ENCODE measurements around the gene EEF1A2.

EEF1A2 gene

GRCh38 chr20:63513207-63513606 lies 14.3 kb upstream of the EEF1A2 start:
- H3K9ac ChIP-seq (ENCODE audit: low read length): no peak overlapping the region
- no peak overlapping the region for H3K4me2 ChIP-seq (ENCODE audit: low read depth, low read length)

GRCh38 chr20:63509088-63509564 lies 10.2 kb upstream of the EEF1A2 start:
- Histone ChIP-seq H3K9ac (ENCODE audit: low read length) (no peak overlapping the region), H2AFZ (ENCODE audit: low read length) (no peak overlapping the region), H3K27me3 (replicated peaks; ENCODE audit: insufficient read depth, low read length) (peaks cover 100% of the 10 kb centered on the region), H3K9me2 (replicated peaks; ENCODE audit: insufficient read depth, low read length) (no peaks in the 10 kb centered on the region), H3K36me3 (replicated peaks; ENCODE audit: insufficient read depth, low read length) (no peaks in the 10 kb centered on the region), H3K79me2 (ENCODE audit: low read length) (no peaks in the 10 kb centered on the region), H3K27ac (ENCODE audit: low read length) (no peak overlapping the region), H3K9me3 (replicated peaks; ENCODE audit: insufficient read depth, low read length) (no peaks in the 10 kb centered on the region), H3K4me3 (ENCODE audit: low read length) (no peak overlapping the region), H3K4me2 (ENCODE audit: low read depth, low read length) (no peak overlapping the region), H3F3A (ENCODE audit: insufficient read depth, low read length) (no peaks in the 10 kb centered on the region), H4K20me1 (ENCODE audit: insufficient read depth, low read length) (no peaks in the 10 kb centered on the region), H3K4me1 (ENCODE audit: low read length) (no peaks in the 10 kb centered on the region)
- TF ChIP-seq CTCF (IDR thresholded peaks at IDR 0.05; ENCODE audit: low read length) (no peak), EZH2phosphoT487 (IDR thresholded peaks at IDR 0.05; ENCODE audit: low read length) (no peak)
- no peak for DNase-seq

More at GRCh38 chr20:63513207-63513606, 14.3 kb upstream of the EEF1A2 start:
- H3K9me2 ChIP-seq (replicated peaks; ENCODE audit: insufficient read depth, low read length): no peaks in the 10 kb centered on the region
- TF ChIP-seq EZH2 (optimal IDR thresholded peaks at IDR 0.05; ENCODE audit: low read depth, low read length) (no peak), EZH2phosphoT487 (IDR thresholded peaks at IDR 0.05; ENCODE audit: low read length) (no peak), CTCF (IDR thresholded peaks at IDR 0.05; ENCODE audit: low read length) (no peak)
- no peak overlapping the region for H2AFZ ChIP-seq (ENCODE audit: low read length)
- H3K9me3 ChIP-seq (replicated peaks; ENCODE audit: insufficient read depth, low read length): 0 out of 2 replicates have a peak, but pooled peaks cover 2% of the 10 kb centered on the region
- H4K20me1 ChIP-seq (ENCODE audit: insufficient read depth, low read length): no peaks in the 10 kb centered on the region
- no peak for DNase-seq
- no peak overlapping the region for H3K4me3 ChIP-seq (ENCODE audit: low read length)
- H3K36me3 ChIP-seq (replicated peaks; ENCODE audit: insufficient read depth, low read length): no peaks in the 10 kb centered on the region
- H3K27me3 ChIP-seq (replicated peaks; ENCODE audit: insufficient read depth, low read length): peaks cover 92% of the 10 kb centered on the region
- no peaks in the 10 kb centered on the region for H3K79me2 ChIP-seq (ENCODE audit: low read length)
- H3F3A ChIP-seq (ENCODE audit: insufficient read depth, low read length): no peaks in the 10 kb centered on the region
- no peak overlapping the region for H3K27ac ChIP-seq (ENCODE audit: low read length)
- H3K4me1 ChIP-seq (ENCODE audit: low read length): no peaks in the 10 kb centered on the region

DNA sequence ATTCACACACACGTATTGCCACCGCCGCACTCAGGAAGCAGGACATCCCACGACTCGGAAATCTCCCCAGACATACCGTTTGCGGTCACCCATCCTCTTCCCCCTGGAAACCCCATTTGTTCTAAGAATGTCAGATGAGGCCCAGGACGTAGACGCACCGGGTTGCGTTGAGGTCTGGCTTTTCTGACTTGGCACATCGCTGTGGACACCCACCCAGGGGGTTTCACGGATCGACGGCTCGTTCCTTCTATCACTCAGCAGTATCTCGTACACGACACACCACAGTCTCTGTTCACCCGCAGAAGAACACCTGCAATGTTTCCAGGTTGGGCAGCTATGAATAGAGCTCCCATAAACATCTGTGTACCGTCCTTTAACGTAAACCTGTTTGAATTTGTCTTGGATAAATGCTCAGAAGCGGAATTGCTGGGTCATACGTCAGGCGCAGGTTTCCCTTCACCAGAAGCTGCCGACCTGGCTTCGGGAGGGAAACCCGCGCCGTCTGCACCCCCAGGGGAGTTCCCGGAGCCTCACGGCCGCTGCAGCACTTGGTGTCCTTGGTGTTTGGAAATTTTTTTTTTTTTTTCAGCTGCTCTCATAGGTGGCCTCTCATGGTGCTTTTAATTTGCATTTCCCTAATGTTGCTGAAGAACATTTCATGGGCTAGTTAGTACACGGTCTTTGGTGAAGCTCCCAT lies 9.3 kb upstream of the EEF1A2 start:
- Histone ChIP-seq H3K4me1 (ENCODE audit: low read length) (no peaks in the 10 kb centered on the region), H3K79me2 (ENCODE audit: low read length) (no peaks in the 10 kb centered on the region), H3F3A (ENCODE audit: insufficient read depth, low read length) (no peaks in the 10 kb centered on the region), H3K4me3 (ENCODE audit: low read length) (no peak overlapping the region), H3K9me2 (replicated peaks; ENCODE audit: insufficient read depth, low read length) (no peaks in the 10 kb centered on the region), H3K9me3 (replicated peaks; ENCODE audit: insufficient read depth, low read length) (no peaks in the 10 kb centered on the region), H3K36me3 (replicated peaks; ENCODE audit: insufficient read depth, low read length) (no peaks in the 10 kb centered on the region), H3K27ac (ENCODE audit: low read length) (no peak overlapping the region), H4K20me1 (ENCODE audit: insufficient read depth, low read length) (no peaks in the 10 kb centered on the region), H3K4me2 (ENCODE audit: low read depth, low read length) (no peak overlapping the region; the same call in 1 of the 2 replicates), H3K27me3 (replicated peaks; ENCODE audit: insufficient read depth, low read length) (peaks cover 100% of the 10 kb centered on the region), H3K9ac (ENCODE audit: low read length) (no peak overlapping the region), H2AFZ (ENCODE audit: low read length) (no peak overlapping the region)
- no peak for TF ChIP-seq CTCF (IDR thresholded peaks at IDR 0.05; ENCODE audit: low read length)
- TF ChIP-seq EZH2 (optimal IDR thresholded peaks at IDR 0.05; ENCODE audit: low read depth, low read length): no peak
- TF ChIP-seq EZH2phosphoT487 (IDR thresholded peaks at IDR 0.05; ENCODE audit: low read length): no peak
- no peak for DNase-seq

Data from MM.1S (cell line).